HG02763 (cell line): Measurements from ENCODE around the gene FIP1L1.
"Not testable (repeated sequence)": the region's sequence is repeated elsewhere in the genome, so short reads cannot be mapped to it uniquely, and the experiment has no call there.

ENCODE experiments used
- ATAC-seq: cut with Tn5 transposase; IDR thresholded peaks from one replicate; pipeline ENCODE4 v1.9.1; 2021; ENCODE audit warnings: mild to moderate bottlenecking, moderate library complexity; ENCODE audit not compliant: unreplicated experiment

FIP1L1 gene

DNA sequence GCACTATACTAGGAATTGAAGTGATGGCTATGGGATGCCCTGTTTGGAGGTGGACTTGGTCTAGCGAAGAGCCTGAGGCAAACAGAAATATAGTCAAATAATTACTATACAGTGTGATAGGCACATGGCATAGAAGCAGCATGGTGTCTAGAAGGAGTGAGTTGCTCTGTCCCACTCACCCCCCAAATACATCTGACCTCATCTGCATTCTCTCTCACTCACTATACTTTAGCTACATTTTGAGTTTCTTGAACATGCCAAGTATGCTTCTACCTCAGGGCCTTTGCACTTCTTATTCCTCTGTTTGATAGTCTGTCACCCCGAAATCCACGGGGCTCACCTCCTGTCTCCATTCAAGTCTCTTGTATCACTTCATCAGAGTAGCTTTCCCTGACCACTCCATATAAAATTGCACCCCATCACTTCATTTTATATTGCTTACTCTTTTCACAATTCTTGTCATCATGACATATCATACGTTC, 2.6 kb upstream of the FIP1L1 start:
- no peak for ATAC-seq

DNA sequence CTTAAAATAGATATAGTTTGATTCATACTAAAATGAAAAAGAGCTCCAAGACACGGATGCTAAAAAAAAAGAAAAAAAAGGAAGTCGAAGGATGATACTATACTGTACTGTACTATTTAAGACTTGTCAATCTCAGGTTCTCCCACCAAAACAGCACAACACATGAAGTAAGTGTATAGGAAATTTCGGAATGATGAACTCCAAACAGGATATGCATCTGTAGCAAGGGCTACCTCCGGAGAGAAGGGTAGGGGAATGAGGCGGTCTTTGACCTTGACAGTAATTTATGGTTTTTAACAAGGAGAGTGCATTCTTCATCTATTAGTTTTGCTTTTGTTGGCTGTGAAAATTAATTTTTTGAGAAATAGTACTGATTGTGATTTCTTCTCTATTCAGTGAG, 541 bp upstream of the FIP1L1 start:
- ATAC-seq, result no peak

DNA sequence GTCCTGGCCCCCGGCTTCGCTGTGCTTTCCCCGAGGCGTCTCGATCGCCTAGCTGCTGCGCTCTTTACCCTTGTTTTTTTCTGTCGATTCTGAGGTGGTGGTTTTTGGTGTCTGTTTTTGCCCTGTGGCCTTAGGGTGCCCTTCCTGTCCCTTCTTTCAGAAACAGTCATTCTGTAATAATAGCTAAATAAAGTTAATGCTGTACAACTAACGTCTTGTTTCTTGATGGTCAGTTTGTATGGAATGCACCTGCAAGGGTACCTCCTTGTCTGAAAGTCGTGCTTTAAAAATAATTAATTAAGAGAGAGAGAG, 686 bp downstream of the FIP1L1 start:
- no peak for ATAC-seq

DNA sequence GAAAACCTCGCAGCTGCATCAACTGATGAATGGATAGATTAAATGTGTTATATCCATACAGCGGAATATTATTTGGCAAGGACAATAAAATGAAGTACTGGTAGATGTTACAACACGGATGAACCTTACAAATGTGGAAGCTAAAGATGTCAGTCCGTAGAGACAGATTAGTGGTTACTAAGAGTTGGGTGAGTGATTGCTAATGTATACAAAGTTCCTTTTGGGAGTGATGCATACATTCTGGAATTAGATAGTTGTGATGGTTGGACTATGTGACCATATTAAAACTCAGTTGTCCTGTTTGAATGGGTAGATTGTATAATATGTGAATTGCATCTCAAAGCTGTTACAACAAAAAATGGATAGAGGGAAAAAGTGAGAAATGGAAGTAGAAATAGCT, 2.8 kb downstream of the FIP1L1 start:
- no peak for ATAC-seq

DNA sequence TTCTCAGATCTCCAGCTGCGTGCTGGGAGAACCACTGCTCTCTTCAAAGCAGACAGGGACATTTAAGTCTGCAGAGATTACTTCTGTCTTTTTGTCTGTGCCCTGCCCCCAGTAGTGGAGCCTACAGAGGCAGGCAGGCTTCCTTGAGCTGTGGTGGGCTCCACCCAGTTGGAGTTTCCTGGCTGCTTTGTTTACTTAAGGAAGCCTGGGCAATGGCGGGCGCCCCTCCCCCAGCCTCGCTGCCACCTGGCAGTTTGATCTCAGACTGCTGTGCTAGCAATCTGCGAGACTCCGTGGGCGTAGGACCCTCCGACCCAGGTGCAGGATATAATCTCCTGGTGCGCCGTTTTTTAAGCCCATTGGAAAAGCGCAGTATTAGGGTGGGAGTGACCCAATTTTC, 32.0 kb downstream of the FIP1L1 start:
- ATAC-seq, result not testable (repeated sequence)

DNA sequence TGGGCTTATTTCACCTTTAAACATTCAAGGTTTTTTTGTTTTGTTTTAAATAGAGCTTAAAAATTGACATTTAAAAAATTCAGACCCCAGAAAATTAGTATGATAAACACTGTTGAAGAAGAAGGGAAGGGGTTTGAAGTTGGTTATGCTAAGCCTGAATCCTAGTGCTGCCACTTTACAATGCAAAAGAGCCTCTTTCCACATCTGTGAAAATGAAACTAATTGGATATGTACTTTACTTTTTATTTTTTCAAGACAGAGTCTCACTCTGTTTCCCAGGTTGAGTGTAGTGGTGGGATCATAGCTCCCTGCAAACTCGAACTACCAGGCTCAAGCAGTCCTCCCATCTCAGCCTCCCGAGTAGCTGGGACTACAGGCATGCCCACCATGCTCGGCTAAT, 41.8 kb downstream of the FIP1L1 start:
- ATAC-seq, result no peak

DNA sequence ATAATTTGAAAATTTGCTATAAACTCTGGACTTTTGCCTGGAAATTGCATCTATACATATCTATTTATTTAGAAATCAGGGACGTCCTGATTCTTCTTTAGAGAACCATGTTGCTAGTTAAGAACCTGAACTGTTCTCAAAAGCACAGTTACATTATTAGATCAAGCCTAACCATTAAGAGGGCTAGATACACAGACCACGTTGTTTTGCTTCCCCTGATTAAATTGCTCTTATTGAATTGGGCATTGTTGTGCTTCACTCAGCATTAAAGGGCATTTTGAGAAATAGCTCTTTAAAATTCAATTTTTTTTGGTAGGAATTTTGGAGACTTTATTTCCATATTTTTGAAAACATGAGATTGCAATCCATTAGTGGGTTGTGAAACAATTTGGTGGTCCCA, 44.4 kb downstream of the FIP1L1 start:
- ATAC-seq, result no peak

DNA sequence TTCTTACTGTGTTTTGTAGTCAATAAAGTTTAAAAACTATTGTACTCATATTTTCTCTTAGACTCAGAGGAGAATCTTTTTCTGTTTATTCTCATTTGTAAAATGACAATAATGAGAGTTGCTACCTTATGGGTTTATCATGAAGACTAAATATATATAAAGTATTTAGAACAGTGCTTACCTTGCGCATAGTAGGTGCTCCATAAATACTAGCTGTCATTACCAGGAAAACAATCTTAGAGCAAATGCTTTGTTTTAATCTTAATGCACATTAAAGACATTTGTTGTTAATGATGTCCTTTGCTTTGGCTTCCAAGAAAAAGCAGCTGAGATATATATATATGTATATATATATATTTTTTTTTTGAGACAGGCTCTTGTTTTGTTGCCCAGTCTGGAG, 44.9 kb downstream of the FIP1L1 start:
- no peak for ATAC-seq

DNA sequence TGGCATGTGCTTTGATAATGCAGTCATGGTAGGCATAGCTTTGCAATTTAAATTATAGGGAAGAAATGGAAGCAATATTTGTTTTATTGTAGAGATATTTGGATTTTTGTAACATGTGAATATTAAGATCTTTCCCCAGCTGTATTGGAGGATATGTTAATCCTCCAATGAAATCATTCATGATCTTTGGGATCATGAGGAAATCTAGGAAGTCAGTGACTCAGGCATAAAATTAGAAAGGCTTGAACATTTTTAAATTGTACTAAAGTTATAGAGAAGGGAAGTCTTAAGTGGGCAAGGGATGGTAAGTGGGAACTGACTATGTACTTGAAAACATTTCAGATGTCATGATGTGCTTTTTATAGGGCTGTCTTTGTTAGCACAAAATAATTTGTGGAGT, 46.8 kb downstream of the FIP1L1 start:
- no peak for ATAC-seq

DNA sequence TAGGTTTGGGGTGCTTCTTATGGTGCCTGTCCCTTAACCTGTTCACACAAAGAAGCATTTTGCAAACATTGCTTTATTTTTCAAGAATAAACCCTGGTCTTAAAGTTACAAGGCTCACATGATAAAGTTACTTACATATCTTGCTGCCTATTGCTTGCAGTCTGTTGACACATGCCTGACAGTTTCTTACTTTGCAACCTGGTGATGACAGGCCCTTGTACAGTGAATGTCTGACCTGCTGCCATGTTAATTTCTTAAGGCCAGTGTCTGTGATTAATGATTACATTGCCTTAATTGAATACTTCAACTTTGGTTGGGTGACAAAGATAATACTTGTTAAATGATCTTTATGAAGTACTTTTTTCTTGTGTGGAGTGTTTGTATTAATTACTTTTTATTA, 49.9 kb downstream of the FIP1L1 start:
- no peak for ATAC-seq

DNA sequence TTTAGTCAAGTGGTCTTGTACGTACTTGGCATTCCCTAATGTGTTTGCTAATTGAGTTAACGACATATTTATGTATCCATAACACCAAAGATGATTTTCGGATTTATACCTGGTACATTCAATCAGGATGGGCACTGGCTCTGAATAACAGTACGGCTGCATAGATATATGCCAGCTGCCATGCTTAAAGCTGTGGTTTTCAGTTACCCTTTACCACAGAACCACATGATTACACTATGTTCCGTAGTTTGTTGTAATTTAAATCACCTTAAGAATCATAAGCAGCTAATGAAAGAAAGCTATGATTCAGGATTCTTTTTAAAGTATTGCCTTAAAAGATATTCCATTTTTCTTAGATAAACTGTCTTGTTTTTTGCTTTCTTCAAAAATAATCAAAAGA, 53.6 kb downstream of the FIP1L1 start:
- no peak for ATAC-seq

DNA sequence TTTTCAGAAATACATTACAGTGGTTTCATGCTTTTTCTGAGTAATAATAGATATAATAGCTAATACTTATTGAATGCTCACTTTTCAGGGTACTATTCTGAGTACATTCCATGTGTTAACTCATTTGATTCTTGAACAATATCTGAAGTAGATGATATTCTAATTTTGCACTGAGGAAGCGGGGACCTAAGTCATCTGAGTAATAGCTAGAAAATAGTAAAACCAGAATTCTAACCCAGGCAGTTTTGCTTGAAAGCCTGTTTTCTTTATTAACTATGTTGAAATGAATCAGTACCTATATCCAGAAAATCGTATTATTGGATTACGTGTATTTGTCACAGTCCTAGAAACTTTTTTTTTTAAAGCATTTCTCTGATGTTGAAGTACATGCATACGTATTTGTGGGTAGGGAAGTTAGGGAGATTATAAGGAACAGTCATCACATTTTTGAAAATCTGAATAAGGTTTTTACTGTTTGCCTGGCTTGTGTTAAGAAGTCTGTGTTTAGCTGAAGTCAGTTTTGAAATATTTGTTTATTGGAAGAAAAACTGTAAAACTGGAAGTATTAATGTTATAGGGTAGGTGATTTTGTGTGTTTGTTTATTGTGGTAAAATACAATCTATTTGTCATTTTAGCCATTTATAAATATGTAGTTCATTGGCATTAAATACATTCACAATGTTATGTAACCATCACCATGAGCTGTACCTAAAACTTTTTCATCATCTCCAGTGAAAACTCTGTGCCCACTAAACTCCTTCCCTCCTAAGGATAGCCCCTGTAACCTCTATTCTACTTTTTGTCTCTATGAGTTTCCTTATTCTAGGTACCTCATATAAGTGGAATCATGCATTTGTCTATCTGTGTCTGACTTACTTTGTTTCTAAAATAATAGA, 55.3 kb downstream of the FIP1L1 start:
- ATAC-seq, result no peak

DNA sequence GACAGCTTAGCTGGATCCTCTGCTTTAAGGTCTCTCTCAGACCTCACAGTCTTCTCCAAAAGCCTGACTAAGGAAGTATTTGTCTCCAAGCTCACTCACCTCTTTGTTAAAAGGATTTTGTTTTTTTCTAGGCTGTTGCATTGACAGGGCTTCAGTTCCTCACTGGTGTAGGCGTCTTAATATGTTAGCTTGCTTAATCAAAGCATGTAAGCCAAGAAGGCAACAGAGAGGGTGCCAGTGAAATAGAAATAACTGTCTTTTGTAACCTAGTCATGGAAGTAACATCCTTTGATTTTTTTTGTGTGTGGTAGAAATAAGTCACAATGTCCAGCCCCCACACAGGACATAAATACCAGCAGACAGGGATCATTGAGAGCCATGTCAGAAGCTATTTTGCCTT, 58.8 kb downstream of the FIP1L1 start:
- ATAC-seq, result no peak

DNA sequence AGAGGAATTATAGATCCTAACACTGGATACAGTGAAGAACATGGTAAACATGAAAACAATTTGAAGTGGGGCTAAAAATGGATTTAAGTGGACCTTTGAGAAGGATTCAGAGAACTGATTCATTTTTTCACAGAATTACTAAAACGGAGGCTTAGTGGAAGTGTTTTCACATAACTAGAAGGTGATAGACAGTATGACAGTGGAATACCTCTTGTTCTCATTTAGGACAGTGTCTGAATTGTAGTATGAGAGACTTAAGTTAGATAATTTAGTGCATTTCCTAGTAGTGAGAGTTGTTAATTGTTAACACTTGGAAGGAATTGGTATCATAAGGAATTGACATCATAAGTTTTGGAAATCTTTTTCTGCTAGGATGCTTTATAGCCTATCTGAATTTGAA, 64.1 kb downstream of the FIP1L1 start:
- ATAC-seq, result no peak

DNA sequence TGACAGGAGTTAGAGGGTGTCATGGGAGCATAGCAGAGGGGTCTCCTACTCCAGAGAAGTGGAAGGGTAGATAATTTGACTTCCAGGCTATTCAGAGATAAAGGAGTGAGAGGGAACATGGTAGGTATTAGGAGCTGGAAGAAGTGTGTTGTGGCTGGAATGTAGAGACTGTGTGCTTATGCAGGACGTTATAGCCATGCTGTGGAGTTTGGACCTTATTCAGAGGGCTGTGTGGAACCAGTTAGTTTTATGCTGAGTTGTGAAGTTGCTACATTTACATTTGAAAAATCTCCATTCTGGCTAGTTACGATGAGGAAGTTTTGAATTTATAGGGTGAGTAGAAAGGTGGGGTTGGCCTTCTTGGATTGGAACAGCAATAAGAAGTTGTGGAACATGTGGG, 67.5 kb downstream of the FIP1L1 start:
- ATAC-seq, result no peak

DNA sequence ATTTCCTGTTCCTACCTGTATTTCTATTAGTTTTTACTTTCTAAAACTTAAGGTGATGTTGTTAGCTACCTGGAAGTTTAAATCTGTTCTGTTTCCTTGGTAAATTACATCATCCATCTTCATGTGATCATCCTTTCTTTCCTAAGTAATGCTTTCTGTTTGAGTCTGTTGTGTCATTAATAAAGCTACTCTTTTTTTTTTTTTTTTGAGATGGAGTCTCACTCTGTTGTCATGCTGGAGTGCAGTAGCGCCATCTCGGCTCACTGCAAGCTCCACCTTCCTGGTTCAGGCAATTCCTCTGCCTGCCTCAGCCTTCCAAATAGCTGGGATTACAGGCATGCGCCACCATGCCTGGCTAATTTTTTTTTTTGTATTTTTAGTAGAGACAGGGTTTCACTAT, 73.3 kb downstream of the FIP1L1 start:
- ATAC-seq, result no peak

DNA sequence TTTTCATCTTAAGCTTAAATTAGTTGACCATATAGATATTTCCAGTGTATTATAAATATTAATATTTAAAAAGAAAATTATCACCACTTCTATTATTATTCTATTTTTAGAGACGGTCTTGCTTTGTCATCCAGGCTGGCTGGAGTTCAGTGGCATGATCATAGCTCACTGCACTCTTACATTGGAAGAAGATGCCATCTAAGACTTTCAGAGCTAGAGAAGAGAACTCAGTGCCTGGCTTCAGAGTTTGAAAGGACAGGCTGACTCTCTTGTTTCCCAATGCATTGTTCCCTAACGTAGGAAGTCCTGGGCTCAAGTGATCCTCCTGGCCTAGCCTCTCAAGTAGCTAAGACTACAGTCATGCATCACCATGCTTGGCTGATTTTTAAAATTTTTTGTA, 75.9 kb downstream of the FIP1L1 start:
- ATAC-seq, result no peak

DNA sequence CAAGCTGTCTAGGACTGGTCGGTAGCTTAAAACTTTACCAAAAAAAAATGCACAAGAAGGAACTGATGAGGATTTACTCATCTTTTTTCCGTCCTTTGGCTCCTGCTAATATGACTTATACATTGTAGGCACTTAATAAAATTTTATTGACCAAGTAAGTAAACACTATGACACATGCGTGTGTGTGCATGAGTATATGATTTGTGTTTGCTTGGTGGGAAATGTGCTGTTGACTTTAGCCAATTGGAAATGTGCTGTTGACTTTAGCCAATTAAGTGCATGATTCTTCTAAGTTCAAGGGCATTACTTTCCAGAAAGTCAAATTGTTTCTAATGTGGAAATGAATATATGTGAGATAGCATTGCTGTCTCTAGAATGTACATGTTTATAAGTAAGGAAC, 78.3 kb downstream of the FIP1L1 start:
- no peak for ATAC-seq

DNA sequence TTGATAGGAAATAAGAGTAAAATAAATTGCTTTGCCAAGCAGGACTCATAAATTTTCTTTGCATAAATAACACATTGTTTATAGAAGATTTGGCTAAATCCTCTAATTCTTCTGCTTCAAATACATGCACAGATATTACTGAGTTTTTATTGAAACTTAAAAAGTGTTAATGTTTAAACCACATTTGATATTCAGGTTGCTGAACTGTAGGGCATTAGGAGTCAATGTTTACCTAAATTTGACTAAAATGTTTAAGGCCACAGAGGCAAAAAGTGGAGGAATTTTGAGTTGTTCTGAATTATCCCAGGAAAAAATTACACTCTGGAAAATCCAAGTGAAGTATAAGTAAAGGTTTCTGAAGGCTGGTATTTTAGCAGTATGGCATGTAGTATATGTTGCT, 78.7 kb downstream of the FIP1L1 start:
- ATAC-seq, result no peak

DNA sequence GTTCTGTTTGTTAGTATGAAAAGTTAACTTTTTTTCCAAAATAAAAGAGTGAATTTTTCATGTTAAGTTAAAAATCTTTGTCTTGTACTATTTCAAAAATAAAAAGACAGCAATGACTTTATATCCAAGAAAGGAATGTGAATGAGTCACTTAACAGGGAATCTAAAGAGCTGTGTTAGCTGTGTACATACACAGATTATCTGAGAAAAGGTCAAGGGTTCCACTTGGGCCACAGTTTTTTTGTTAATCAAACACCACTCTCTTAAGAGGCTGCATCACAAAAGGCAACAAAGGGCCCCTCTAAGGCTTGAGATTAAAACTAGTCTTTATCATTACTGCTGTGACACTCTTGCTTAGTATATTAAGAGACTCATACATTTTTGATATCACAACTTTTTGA, 82.1 kb downstream of the FIP1L1 start:
- ATAC-seq, result no peak

DNA sequence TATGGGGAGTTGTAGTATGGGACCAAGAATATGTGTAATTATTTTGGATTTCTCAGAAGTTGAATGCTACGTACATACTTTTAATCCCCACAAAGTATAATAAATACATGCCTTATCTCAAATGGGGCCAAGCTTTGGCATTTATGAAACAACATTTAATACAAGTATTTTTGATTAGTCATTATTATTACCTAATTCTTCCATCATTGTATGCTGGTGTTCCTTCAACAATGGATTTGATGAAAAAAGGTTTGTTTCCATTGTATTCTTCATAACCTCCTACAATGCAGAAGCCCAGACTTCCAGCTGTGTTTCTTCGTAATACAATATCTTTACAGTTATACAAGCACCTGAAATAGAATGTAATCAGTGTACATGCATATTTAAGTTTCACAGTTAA, 83.8 kb downstream of the FIP1L1 start:
- no peak for ATAC-seq

DNA sequence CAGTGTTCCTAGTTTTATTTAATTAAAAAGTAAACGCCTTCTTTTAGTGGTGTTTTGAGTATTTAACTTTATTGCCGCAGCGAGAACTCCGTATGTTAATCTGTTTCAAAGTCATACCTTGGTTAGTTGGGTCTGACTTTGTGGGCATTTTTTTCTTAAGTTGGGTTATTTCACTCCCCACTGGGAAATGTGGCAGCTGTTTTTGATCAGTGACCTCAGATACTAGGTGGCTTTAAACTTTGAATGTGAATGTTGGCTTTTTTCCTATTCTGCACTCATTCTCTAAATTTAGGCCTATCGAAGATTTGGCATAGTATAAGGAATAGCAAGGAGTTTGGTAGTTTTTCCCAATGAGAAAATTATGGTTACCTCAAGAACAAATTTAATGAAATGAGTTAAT, 85.9 kb downstream of the FIP1L1 start:
- no peak for ATAC-seq

DNA sequence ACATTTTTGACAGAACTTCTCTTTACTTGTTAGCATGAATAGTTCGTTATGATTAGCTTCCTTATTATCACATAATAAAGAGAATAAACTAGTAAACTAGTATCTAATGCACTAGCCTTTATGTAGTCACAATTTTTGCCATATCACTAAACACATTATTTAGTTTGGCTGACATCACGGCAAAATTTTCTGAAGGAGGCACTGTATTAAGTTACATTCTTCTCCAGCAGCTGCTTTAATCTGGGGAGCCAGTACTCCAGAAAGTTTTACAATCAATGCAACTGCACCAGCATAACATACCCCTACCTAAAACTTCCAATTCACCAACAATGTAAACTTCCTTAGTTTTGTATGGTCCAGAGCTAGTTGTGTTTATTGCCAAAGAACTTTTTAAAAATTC, 87.8 kb downstream of the FIP1L1 start:
- no peak for ATAC-seq
